Activated CD4-positive, CD25-positive, alpha-beta regulatory T cell (primary cell): ENCODE results near the gene CAMKMT.

Experiments used
- DNase-seq, 4 experiments: peaks; one replicate each; lab custom pipeline; 2025; lab: John Stamatoyannopoulos, UW

CAMKMT gene

DNA sequence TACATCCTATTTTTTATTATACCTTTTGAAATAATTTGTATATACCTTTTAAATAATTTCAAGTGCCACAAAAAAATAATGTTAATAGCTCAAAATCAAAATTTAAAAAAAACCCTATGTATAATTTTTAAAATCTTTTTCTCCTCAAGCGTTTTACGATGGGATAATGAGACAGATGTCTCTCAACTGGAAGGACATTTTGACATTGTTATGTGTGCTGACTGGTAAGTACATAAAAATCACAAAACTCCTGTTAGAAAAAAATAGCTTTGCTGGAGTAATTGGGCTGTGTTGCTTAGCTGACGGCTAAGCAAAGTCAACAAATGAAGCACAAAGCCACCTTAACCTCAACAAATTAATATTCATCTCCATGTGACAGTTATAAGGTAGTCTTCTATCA lies 381.7 kb downstream of the CAMKMT start:
- no peak for DNase-seq

GRCh38 chr2:44744961-44745892 lies 383.5 kb downstream of the CAMKMT start:
- DNase-seq = no peak

DNA sequence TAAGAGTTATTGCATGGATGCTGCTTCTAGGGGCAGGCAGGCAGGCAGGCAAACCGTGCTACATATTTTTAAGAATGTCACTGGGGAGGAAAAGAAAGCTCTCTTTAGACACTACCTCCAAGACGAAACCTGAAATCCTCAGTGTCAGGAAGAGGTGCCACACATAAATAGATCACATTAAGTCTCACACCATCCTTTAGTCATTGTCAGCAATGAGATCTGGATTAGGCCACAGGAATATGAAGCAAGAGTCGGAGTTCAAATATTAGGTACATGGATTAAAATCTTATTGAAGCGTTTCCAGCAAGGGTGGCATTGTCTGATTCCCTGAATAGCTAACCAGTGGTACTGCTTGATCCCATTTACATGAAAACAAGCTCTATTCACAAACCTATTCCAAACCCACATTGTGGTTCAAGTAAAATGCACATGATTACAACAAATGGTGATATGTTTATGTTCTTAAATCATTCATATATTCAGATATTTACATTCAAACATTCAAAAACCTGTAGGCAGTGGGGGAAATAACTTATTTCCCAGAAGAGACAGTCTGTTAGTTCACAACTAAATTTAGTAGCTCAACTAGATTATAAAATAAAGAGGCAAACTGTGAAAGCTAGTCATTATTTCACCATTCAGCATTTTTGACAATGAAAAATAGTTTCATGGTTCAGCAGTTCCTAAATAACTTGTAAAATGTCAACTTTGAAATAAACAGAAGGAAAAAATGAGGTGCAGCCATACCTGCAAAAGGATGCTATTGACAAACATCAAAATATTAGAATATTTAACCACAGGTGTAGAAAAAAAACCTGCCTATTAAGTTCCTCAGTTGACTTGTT lies 384.4 kb downstream of the CAMKMT start:
- DNase-seq = no peak

DNA sequence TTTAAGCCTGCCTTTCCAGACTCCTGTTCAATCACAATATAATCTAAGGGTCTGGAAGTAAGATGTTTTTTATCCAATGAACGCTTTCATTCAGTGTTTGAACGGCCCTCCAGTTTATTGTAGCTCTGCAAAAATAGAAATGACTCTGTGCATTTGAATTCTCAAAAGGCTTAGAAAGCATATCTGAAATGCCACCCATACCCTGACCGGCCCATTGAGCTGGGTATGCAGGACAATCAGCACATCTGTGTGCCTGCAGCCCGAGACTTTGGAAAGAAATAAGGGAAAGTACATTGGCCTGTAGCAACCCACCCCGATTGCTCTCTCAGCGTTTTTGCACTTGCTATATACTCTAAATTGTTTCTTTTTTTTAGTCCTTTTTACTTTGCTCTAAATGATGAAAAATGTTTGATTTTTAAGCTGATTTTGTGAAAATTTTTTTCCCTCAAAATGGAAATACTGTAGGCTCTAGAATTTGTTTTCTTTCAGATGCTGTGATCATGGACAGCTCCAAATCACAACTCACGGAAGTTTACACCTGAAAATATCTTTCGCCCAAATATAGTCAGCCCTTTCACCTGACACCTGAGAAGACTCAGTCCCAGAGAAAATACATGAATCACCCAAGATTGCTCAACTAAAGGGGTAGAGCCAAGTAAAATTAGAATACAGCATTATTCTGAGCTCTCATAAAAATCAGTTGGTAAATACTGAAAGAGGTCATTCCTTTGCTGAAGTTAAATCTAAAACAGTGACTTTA lies 385.3 kb downstream of the CAMKMT start:
- no peak for DNase-seq

- no peak for DNase-seq
Measured at GRCh38 chr2:44747794-44748193, 386.0 kb downstream of the CAMKMT start.

GRCh38 chr2:44751754-44752479 lies 390.2 kb downstream of the CAMKMT start:
- DNase-seq = no peak

GRCh38 chr2:44752761-44753160 lies 391.0 kb downstream of the CAMKMT start:
- no peak for DNase-seq

DNA sequence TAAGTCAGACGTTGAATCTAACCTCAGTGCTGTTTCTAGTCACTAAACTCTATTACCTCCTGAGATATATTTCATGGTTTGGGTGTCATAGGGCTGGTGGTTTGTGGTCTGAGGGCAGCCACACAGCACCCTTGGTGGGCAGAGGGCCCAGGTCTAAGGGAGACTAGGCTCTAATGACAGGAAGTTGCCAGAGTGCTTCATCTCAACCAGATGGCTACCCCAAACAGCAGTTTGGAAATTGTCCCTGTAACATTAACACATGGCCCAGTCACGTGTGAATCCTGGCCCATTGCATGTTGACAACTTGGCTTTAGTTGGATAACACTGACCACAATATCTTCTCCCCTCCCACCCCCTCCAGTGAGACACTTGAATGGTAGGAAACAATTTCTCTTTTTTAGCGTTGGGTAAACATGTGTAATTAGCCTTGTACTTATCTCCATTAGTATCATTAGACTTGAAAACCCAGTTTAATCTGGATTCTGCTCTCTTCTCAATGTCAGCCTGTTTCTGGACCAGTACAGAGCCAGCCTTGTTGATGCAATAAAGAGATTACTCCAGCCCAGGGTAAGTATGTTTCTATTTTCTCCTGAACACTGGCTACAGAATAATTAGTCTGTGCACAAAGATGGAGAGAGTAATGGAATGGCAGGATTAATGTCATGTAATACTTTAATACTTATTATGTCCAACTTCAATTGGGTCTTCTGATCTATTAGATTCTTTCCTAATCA lies 392.0 kb downstream of the CAMKMT start:
- no peak for DNase-seq

- DNase-seq = no peak
Measured at GRCh38 chr2:44758591-44758990, 396.8 kb downstream of the CAMKMT start.

DNA sequence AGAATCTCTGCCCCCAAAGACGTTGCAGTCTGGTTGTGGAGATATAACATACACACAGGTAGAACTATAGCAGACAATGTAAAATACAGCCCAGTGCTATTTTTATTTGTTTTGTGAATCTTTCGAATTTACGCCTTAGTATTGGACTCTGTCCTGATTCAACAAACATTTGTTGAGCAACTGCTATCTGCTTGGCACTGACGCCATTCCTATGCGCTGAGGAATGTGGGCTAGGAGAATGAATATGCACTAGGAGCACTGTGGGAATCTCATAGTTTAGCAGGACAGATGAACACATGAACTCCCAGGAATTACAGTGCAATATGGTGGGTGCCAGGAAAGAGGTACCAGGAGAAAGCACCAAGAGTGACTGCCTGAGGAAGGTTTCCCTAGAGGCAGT lies 398.1 kb downstream of the CAMKMT start:
- no peak for DNase-seq

- DNase-seq = no peak
Measured at GRCh38 chr2:44763275-44763782, 401.6 kb downstream of the CAMKMT start.

GRCh38 chr2:44766220-44766619 lies 404.5 kb downstream of the CAMKMT start:
- no peak for DNase-seq

- no peak for DNase-seq
Measured at GRCh38 chr2:44766777-44767176, 405.0 kb downstream of the CAMKMT start.

DNA sequence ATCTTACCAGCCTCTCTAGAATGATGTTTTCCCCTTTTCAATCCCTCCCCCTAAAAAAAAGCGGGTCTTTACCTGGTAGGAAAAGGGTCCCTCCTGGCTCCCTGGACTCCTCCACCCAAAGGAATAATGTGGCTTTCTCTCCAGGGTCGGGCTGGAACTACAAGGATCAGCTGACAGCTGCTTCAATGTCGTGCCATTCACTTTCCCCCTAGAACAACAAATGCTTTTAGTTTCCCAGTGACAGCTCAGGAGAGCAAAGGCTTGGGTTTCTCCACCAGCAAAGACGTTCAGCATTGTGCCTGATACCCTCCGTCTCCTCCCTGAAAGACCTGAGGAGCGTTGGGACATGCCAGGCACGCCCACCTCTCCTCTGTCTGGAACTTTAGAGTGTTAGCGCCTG lies 405.9 kb downstream of the CAMKMT start:
- no peak for DNase-seq

DNA sequence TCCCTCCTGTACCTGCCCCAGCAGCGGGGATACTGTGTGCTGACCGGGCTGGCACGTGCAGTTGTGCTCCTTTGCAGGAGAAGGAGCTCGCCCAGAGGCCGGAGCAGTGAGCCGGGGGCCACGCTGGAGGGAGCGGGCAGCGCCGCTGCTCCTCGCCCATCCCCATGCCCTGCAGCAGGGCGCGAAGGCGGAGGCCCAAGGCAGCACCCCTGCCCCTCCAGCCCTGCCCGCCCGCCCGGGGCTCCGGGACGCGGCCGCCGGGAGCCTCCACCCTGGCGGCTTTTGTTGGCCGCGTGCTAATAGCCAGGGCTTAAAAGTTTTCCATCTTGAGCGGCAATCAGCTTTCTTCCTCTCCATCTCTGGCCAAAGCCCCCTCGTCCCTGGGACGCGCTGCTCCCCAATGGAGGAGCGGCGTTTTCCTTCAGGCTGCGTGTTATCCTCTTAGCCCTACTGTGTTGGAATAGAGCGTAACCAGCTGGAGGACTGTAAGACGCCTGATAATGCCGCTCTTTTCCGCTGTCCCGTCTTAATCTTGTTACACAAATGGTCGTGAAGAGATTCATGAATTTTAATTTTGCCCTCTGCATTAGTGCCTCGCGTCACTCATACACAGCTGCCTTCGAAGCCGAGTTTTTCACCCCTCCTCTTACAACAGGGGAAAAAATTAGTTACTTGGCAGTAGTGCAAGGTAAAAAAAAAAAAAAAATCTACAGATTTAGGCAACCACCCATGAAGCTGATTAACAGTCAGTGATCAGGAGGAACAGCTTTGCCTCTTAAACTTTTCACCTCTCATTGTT lies 406.9 kb downstream of the CAMKMT start:
- no peak for DNase-seq

GRCh38 chr2:44769349-44770011 lies 407.7 kb downstream of the CAMKMT start:
- DNase-seq = no peak

- no peak for DNase-seq
Measured at GRCh38 chr2:44770221-44771195, 408.8 kb downstream of the CAMKMT start.

DNA sequence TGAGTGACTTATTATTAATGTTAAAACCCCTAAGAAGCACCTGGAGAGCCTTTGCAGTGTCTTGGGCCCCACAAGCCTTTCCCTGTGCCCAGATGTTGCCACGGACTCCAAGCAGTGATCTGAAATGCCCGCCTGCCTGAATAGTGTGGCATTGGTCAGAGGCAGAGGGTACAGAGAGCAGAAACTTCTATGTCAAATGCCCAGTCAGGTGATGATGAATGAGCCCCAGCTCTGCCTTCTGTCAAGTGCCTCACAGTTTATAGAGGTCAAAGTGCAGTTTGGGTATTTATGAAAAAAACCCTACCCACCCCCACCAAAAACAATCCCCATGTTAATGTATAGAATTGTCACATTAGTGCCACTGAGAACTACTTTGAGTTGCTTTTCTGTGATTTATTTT lies 409.8 kb downstream of the CAMKMT start:
- DNase-seq = no peak
